KOPT-K1 (cell line): ENCODE measurements around the gene GALNT9.

Experiments used
- H3K27ac ChIP-seq: fragments of 200-600 bp; sonication (generic); 2 replicates; pipeline ENCODE4 v1.5.1; 2016; ENCODE audit warnings: antibody characterized with exemption, mild to moderate bottlenecking, low read depth, low read length; ENCODE audit not compliant: poor library complexity, severe bottlenecking
- H3K36me3 ChIP-seq: fragments of 200-600 bp; sonication (generic); 2 replicates; pipeline ENCODE4 v1.5.1; 2017; ENCODE audit warnings: antibody characterized with exemption, mild to moderate bottlenecking, low read length, moderate library complexity; ENCODE audit not compliant: insufficient read depth
- H3K9me3 ChIP-seq: fragments of 200-600 bp; sonication (generic); 2 replicates; pipeline ENCODE4 v1.5.1; 2017; ENCODE audit warnings: antibody characterized with exemption, low read length, mild to moderate bottlenecking; ENCODE audit not compliant: insufficient read depth, poor library complexity, severe bottlenecking

GALNT9 gene

DNA sequence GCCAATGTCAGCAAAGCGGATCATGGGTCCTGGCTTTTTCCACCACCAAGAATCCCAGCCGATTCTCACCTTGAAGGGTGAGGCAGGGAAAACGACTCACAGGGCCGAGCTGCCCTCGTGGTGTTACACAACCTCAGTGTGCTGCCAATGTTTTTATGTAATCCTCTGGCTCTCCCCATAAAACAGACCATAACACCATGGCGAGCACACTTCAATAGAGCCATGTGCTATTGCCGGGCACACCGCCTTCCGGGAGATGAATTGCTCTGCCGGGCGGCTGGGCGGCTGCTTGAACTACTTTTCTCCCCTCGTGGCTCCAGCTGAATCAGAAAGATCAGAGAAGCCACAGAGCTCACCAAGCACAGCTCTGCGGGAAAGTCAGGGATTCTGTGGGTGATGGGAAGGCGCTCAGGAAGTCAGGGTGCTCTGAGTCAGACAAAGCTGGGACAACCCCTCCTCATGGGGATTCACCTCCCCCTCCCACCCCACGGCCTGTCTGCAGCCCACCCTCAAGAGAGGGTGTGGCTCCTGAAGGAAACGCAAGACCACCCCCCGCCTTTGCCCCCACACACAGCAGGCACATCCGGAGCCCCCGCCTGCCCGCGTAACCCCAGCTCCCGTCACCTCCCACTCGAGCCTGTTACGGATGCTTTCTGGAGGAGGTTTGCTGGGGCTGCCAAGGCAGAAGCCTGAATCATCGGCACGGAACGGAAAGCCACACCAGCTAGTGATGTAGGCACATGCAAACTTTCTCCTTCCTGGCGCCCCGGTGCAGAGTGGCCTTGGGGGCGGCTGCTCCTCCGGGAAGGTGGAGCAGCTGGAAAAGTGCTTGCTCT, 1.8 kb downstream of the GALNT9 start:
- no peak overlapping the region for H3K27ac ChIP-seq
- H3K36me3 ChIP-seq: no peaks in the 10 kb centered on the region
- peaks cover 2% of the 10 kb centered on the region for H3K9me3 ChIP-seq

DNA sequence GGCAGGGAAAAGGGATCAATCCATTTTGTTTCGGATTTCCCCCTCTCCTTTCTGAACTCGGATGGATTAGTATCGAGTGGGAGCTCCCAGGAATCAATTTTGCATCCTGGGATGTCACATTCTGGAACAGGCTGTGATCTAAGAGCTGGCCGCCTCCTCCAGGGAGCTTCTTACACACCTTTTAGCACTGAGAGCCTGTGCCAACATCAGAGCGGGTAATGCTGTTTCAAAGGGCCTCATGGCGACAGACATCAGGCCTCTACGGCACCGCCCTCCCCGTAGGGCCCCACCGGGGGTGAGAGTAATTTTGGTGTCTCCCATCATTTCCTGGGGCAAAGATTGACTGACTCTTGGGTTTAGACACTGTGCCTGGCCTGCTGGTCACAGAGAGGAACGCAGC, 2.7 kb downstream of the GALNT9 start:
- Histone ChIP-seq H3K36me3 (no peaks in the 10 kb centered on the region), H3K27ac (no peak overlapping the region), H3K9me3 (no peaks in the 10 kb centered on the region)

DNA sequence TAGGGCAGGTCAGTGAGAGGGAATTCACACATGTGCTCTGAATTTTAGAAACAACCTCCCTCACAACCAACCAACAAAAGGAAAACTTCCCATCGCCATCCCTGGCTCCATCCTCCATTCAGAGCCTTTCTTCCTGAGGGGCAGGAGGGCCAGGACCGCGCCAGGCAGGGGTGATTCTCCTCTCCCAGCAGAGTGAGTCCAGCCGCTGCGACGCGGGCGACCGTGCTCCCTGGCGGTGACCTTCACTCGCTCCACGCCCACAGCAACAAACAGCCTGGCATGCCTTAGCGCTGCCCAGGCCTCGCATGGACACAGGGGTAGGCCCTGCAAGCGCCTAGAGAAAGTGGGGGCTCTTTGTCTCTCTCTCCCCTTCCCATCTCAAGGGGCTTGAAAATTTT, 3.7 kb downstream of the GALNT9 start:
- Histone ChIP-seq H3K36me3 (no peaks in the 10 kb centered on the region), H3K27ac (no peak overlapping the region), H3K9me3 (no peaks in the 10 kb centered on the region)

DNA sequence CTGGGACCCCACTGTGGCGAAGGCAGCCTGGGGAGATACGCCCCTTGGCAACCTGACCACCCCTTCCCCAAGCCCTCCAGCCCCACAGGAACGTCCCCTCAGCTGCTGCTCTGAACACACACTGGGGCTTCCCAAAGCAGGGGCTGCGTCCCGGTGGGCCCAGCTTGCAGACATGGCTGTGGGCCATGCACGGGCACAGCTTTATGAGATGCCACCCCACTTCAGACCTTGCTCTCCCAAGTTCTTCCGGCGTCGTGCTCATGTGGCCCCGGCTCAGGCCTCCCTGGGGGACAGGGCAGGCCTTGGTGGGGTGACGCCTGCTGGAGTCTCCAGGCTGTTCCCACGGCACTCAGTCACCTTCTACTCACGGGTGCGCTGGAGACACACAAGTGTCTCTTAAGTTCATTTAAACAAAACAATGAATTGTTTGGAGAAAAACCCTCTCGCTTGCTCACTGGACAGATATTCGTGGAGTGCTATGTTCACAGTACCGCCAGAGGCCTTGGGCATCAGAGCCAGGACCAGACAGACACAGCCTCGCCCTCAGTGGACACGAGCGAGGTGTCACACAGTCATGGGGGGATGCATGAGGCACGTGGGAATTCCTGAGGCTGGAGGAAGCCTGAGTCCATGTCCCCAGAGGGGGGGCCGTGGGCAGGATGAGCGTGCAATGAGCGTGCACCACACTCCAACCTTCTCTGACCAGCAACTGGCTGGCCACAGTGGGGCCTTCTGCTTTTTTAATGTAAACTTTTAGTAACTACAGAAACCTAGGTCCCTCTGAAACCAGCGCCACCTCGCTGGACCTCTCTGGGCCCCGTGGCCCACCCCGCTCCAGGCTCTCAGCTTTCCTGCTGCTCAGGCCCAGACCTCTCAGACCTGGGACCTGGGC, 4.3 kb downstream of the GALNT9 start:
- Histone ChIP-seq H3K27ac (no peak overlapping the region), H3K9me3 (no peaks in the 10 kb centered on the region), H3K36me3 (no peaks in the 10 kb centered on the region)

DNA sequence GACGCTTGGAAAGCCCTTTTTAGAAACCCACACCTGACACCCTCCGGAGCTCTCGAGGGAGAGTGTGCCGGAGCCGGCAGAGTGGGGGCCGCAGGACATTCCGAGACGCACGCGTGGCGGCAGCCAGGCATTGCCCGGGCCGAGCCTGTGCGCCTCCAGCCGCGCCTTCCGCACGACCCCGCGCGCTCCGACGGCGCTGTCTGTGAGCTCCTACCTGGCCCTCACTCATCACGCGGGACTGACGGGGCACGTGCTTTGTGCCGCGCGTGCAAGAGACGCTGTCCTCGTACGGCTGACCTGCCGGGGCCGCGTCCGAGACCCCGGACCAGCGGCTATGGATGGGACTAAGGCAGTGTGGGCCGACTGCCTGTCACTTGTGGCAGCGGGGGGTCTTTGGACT, 5.2 kb downstream of the GALNT9 start:
- no peak overlapping the region for H3K27ac ChIP-seq
- no peaks in the 10 kb centered on the region for H3K9me3 ChIP-seq
- H3K36me3 ChIP-seq: no peaks in the 10 kb centered on the region

DNA sequence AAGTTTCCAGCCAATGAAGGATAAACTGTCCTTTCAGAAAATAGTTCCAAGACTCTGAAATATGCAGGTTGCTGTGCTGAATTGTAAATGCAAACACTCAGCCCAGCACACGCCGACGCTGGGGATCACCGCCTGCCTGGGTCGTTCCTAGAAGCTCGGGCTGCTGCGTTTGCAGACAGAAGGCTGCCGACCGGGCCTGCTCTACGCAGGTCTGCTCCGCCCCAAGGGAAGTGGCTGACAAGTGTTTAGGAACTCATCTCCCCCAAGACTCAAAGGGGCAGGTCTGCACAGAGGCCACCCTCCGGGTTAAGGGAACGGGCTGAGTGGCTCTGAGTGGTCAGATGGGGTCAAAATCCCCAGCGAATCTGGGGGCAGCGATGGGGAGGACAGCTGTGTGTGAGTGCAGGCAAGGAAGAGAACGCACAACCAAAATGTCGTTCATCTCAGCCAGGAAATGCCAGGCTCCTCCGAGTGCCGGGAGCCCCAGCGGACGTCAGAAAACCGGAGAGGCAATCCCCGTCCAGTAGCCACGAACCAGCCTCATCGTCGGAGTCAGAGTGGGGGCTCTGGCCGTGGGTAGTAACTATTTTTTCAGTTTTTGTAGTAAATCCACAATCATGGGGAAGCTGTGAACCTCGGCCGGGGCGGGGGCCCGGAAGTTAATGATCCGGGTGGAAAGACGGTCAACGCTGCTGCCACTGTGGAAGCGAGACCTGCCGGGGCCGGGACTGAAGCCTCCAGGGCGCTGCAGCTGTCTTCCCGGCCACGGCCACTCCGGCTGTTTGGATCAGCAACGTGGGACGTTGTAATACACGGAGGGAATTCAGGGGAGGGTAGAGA, 6.0 kb downstream of the GALNT9 start:
- H3K9me3 ChIP-seq: no peaks in the 10 kb centered on the region
- H3K36me3 ChIP-seq: no peaks in the 10 kb centered on the region
- no peak overlapping the region for H3K27ac ChIP-seq

DNA sequence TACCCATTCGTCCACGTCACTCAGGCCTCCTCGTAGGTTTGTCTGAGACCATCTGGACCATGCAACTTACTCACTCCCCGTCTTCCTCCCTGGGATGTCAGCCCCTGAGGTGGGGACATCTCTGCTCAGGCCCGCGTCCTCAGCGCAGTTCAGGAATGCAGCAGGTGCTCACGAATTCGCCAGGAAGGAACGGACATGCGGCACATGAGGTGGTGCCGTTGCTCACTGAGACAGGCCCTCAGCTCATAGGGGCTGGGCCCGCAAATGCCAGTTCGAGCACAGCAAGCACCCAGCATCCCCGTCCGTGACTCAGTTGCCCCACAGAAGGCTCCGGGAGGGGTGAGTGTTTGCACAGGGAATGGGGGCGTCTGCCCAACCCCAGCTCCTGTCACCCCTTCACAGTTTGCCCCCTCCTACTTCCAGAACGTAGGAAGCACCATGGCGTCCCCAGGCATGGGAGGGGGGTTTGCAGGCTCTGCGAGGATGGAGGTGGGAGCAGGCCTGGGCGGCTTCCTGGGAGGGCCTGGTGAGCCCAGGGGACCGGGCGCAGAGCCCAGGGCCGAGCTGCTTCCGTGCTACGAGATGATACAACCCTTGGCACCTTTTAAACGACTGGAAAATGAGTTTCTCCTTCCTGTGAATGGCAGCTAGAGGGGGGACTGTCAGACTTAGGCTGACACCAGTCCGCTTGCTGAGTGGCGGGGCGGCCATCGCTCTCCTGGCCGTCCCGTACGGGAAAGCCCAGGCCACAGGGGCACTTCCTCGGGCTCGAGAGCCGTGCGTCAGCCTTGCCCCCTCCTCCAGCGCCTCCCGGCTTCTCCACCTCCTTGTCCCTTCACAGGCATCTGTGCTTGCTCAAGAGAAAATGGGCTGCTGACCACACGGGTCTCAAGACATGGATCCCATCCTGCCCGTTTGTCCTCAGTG, 6.9 kb downstream of the GALNT9 start:
- H3K36me3 ChIP-seq: no peaks in the 10 kb centered on the region

DNA sequence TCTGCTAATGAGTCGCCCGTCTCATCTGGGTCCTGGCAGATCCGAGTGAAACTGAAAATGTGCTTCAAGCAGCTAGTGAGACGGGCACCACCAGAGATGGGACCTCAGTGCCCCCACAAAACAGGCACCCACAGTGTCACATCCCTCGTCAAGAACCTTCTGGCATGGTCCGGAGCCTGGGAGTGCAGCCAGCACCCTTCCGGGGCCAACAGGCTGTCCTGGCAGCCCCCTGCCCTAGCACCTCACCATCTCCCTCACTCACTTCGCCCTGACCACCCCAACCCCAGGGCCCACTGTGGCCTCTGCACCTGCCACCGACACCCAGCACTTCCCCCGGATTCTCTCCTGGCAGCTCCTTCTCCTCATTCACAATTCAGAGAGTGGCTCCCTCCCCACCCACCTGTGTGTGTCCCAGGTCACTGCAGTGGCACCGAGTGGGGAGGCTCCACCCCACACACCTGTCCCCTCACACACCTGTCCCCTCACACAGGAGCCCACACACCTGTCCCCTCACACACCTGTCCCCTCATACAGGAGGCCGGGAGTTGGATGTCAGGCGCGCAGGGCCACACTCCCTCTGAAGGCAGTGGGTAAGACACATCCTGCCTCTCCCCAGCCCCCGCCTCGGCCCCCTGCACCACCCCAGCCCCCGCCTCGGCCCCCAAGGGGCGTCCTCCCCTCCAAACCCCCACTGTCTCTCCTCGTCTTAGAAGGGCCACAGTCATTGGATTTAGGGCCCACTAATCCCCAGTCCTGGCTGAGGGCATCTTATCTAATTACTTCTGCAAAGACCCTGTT, 7.9 kb downstream of the GALNT9 start:
- H3K9me3 ChIP-seq: no peaks in the 10 kb centered on the region
- H3K27ac ChIP-seq: no peak overlapping the region
- H3K36me3 ChIP-seq: no peaks in the 10 kb centered on the region

More for the DNA sequence above, 6.9 kb downstream of the GALNT9 start:
- H3K9me3 ChIP-seq: no peaks in the 10 kb centered on the region
- no peak overlapping the region for H3K27ac ChIP-seq

DNA sequence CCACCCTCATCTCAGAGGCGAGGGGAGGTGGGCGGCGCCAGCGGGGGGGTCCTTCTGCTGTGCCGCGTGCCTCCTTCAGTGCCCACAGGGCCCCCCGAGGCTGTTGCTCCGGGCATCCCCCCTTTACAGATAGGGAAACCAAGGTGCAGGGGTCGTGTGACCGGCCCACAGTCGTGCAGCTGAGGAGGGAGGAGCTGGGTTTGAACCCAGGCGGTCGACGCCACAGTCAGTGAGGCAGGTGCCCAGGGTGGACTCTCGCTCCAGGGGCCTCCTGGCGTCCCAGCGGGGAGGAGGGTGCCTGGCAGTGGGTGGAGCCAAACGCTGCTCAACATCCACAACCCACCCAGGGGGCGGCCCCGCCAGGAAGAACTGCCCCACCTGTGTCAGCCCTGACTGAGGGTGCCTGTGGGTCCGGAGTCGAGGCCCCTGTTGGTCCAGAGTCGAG, 8.6 kb downstream of the GALNT9 start:
- Histone ChIP-seq H3K36me3 (no peaks in the 10 kb centered on the region), H3K27ac (no peak overlapping the region), H3K9me3 (no peaks in the 10 kb centered on the region)

DNA sequence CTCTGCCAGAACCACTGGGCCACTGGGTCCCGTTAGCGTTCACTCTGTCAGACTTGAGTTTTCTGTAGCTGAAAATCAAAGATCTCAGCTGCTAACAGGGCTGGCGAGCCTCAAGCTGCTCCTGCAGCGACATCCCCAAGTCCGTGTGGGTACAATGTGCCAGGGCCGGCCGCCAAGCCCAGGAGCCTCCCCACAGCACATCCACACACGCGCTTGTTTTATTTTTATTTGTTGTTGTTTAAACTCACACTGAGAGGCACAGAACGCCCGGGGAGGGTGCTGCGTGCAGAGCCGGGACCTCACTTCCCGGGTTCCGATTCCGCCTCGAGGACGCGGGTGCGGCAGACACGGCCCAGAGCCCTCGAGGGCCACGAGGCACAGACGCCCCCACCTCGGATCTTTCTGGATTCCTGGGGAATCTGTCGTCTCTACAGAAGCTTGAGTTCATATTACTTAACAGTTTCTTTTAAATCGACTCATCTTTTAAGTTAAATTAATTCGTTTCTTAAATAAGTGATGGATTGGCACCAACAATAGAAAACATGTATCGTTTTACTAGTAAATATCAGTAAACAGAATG, 9.3 kb downstream of the GALNT9 start:
- Histone ChIP-seq H3K27ac (no peak overlapping the region), H3K36me3 (no peaks in the 10 kb centered on the region), H3K9me3 (no peaks in the 10 kb centered on the region)

DNA sequence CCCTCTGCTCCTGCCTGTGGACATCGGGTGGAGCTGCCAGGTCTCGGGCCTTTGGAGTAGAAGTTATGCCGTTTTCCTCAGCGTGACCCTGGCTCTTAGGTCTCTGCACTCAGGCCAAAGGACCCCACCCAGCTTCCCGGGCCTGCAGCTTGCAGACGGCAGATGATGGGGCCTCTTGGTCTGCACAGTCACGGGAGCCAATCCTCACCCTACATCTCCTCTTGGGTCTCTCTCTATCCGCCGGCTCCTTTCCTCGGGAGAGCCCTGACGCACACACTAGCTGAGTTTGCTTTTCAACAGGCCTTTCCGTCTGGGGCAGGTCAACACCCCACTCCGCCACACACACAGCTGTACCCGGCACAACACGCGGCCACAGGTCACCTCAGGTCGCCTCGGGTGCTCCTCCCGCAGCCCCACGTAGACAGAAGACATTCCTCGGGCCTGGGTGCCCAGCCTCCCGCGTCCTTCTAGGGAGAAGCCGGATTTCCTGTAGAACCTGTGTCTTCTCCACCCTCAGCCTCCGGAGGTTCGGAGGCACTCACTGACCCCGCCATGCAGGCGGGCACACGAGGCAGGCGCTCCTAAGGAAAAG, 9.9 kb downstream of the GALNT9 start:
- no peaks in the 10 kb centered on the region for H3K36me3 ChIP-seq

DNA sequence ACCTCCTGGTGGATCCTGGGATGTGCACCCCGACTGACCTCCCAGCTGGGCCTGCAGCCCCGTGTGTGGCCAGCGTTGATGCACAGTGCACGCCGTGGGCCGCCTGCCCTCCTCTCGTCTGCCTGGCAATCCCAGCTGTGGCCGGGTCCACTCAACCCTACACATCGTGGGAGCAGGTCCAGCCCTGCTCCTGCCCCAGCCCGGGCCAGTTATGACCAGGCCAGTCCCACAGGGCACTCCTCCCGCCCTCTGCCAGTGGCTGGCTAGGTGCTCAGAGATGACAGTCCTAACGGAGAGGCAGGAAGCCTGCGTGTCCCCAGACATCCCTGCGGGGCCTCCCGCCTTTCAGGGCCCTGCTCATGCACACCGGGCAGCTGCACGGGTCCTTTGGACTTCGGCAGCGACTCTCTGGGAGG, 10.8 kb downstream of the GALNT9 start:
- Histone ChIP-seq H3K36me3 (no peaks in the 10 kb centered on the region), H3K27ac (no peak overlapping the region), H3K9me3 (no peaks in the 10 kb centered on the region)

More for the DNA sequence above, 9.9 kb downstream of the GALNT9 start:
- Histone ChIP-seq H3K9me3 (no peaks in the 10 kb centered on the region), H3K27ac (no peak overlapping the region)

DNA sequence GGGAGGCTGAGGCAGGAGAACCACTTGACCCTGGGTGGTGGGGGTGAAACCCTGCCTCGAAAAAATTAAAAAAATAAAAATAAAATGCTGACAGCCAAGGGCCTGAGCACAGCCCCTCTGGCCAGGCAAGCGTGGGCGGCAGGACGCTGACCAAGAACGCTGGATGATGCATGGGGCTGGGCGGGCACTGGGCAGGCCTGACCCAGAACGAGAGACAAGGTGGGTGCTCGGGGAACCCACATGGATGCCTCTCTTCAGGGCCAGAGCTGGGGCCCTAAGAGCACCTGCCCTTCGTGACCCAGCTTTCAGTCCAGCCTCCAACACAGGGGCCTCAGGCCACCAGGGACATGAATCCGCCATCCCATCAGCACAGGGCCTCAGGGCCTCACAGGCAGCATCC, 11.3 kb downstream of the GALNT9 start:
- no peaks in the 10 kb centered on the region for H3K36me3 ChIP-seq
- no peak overlapping the region for H3K27ac ChIP-seq
- H3K9me3 ChIP-seq: no peaks in the 10 kb centered on the region
